ENCODE data around the gene KCNMA1.

- TF ChIP-seq GATA2 (IDR thresholded peaks at IDR 0.05; ENCODE audit: low read depth, low read length) (peak; percentile 79), GATA3 (IDR thresholded peaks at IDR 0.05; ENCODE audit: low read depth, low read length) (peak; percentile 67)
Measured at GRCh38 chr10:76879116-76879913, 758.3 kb downstream of the KCNMA1 start.

Data from SH-SY5Y (cell line).